GM18526 (cell line): Measurements from ENCODE around the gene LMF1.

ENCODE experiments used
- POLR2A ChIP-seq: IDR thresholded peaks from 3 replicates; pipeline ENCODE4 v1.6.1; 2011; ENCODE audit not compliant: insufficient read length; ENCODE audit errors: extremely low read depth

The LMF1 gene

DNA sequence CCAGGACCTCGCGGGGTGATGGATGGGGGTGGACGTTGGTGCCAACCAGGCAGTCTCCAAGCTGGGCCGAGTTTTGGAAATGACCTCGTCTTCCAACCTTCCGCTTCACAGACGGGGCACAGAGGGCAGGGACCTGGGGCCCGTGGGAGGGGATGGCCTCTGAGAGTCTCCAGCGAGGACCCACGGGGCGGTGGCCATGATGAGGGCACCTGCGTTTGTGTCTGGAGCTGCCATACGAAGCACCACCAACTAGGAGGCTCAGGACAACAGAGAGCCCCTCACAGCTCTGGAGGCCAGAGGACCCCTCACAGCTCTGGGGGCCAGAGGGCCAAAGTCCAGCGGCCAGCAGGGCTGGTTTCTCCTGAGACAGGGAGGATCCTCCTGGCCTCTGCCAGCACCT, 37.3 kb upstream of the LMF1 start:
- no peak for TF ChIP-seq POLR2A

GRCh38 chr16:1007284-1007850, 36.6 kb upstream of the LMF1 start:
- no peak for TF ChIP-seq POLR2A

- TF ChIP-seq POLR2A, result no peak
Measured at GRCh38 chr16:1006781-1007180, 36.0 kb upstream of the LMF1 start.

GRCh38 chr16:1005286-1005685, 34.5 kb upstream of the LMF1 start:
- no peak for TF ChIP-seq POLR2A

- TF ChIP-seq POLR2A, result no peak
Measured at GRCh38 chr16:1003391-1004347, 32.9 kb upstream of the LMF1 start.

DNA sequence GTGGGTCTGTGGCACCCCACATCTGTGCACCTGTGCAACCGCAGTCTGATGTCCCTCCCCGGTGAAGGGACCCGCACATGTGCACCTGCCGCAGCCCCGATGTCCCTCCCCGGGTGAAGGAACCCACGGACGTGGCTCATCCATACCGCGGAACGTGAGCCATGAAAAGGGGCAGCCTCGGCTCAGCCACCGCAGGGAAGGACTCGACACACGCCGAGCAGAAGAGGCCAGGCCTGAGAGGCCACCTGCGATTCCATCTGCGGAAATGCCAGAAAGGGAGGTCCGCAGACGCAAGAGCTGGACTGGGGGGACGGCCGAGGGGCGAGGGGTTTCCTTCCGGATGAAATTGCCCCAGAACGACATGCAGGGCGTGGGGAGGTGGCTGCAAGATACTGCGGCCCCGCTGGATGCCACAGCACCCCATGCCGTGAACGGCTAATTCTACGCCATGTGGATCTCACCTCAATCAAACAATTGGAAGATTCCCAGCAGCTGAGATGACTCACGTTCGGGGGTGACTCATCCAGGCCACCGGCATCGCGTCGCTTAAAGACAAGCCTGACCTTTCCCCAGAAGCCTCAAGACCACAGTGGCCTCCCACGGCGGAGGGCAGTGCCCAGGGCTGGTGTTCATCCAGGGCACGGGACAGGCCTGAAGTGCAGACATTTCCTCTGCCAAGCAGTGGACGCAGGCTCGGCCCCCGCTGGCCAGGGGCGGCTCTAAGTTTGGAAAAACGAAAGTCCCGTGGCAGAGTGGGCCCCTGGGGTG, 31.8 kb upstream of the LMF1 start:
- TF ChIP-seq POLR2A, result no peak

GRCh38 chr16:1001096-1001495, 30.3 kb upstream of the LMF1 start:
- TF ChIP-seq POLR2A, result no peak

- TF ChIP-seq POLR2A, result no peak
Measured at GRCh38 chr16:1000608-1001007, 29.8 kb upstream of the LMF1 start.

DNA sequence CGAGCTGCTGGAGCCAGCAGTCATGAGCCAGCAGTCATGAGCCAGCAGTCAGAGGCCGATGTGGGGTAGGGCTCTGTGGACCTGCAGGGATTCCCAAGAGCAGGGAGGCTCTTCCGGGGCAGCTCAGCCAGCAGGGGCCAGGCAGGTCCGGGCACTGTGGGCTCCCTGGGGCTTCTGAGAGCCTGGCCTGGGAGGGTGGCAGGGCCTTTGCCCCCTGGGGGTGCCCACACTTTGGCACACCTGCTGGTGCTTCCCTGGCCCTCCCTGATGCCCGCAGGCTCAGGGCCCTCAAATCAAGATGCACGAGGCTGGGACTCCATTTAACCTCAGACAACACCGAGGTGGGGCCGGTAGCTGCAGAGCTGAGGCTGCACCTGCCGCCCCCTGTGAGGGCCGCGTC, 28.9 kb upstream of the LMF1 start:
- no peak for TF ChIP-seq POLR2A

- no peak for TF ChIP-seq POLR2A
Measured at GRCh38 chr16:998615-999014, 27.8 kb upstream of the LMF1 start.

GRCh38 chr16:998211-998610, 27.4 kb upstream of the LMF1 start:
- TF ChIP-seq POLR2A, result no peak

GRCh38 chr16:997440-998051, 26.8 kb upstream of the LMF1 start:
- no peak for TF ChIP-seq POLR2A

DNA sequence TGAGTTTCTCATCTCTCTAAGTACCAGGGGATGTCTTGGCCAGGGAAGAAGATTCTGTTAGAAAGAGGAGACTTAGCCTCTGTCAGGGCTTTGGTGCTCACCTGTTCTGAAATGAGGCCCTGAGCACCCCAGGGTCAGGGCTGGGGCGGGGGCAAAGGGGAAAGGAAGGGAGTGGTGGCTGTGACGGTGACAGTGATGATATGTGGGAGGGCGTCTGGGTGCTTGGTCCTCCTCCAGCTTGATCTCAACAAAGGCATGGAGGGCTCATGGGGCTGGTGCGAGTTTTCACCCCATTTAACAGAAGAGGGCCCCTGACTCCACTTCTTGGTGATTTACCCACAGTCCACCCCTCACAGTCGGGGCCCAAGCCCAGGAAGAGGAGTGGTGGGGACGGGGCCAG, 25.9 kb upstream of the LMF1 start:
- TF ChIP-seq POLR2A, result no peak

GRCh38 chr16:995783-996182, 25.0 kb upstream of the LMF1 start:
- TF ChIP-seq POLR2A, result no peak

DNA sequence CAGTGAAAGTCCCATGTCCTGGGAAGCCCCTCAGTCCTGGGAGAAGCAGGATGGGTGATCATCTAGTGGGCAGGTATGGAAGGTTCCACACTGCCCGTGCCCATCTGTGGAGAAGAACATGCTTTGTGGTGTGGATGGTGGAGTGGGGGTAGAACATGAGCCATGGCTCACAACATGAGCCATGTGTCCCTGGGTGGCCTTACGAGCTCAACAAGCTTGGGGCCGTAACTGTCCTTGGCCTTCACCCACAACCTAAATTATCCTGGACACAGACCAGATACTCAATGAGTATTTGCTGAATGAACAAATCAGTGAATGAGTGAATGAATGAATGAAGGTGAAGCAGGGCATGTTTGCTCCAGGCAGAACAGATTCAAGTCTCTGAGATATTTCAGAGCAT, 24.3 kb upstream of the LMF1 start:
- no peak for TF ChIP-seq POLR2A

GRCh38 chr16:993731-994130, 22.9 kb upstream of the LMF1 start:
- TF ChIP-seq POLR2A, result no peak

- no peak for TF ChIP-seq POLR2A
Measured at GRCh38 chr16:991773-992172, 21.0 kb upstream of the LMF1 start.
